ENCODE results near the gene SIGLEC15. TPM values are rescaled to one million over a fixed set of nuclear protein-coding genes. Genes with fewer than 3 reads are reported as not detected.

Gene SIGLEC15
- total RNA-seq, 1 experiment from 2014 or later: 0.13 TPM

GRCh38 chr18:45876161-45876560 is 50.7 kb downstream of the SIGLEC15 start:
- no peak for TF ChIP-seq CTCF (conservative IDR thresholded peaks at IDR 0.05)
- Mint-ChIP-seq H3K9me3 (peaks cover 3 to 7% of the 10 kb centered on the region in 2 experiments; a peak in 4 of 5 replicates), H3K27ac (no peak overlapping the region), H3K4me3 (no peak overlapping the region), H3K4me1 (peaks cover 3 to 6% of the 10 kb centered on the region in 2 experiments; a peak in 3 of 4 replicates), H3K27me3 (ENCODE audit: low read depth) (no peaks in the 10 kb centered on the region), H3K36me3 (ENCODE audit: insufficient read depth in 1 of 3, low read depth in 3 of 3) (peaks cover 20 to 46% (median 38%) of the 10 kb centered on the region in 3 experiments; a peak in 6 of 7 replicates)
- Histone ChIP-seq H3K27ac (ENCODE audit: insufficient read length, low read depth, low read length) (no peak overlapping the region), H4K5ac (ENCODE audit: insufficient read length, low read depth, low read length) (no peak overlapping the region), H3K23me2 (ENCODE audit: insufficient read length, low read depth, low read length, poor library complexity, severe bottlenecking) (no peaks in the 10 kb centered on the region), H3K4me1 (ENCODE audit: insufficient read depth, low read length) (no peaks in the 10 kb centered on the region), H4K91ac (ENCODE audit: insufficient read length, low read depth, low read length) (no peak overlapping the region), H2BK12ac (ENCODE audit: insufficient read length, low read depth, low read length) (no peak overlapping the region), H2AK5ac (ENCODE audit: insufficient read length, low read length) (no peak overlapping the region), H3K56ac (ENCODE audit: insufficient read length, low read depth, low read length) (no peak overlapping the region), H4K20me1 (ENCODE audit: control insufficient read depth, insufficient read depth, insufficient read length) (no peaks in the 10 kb centered on the region), H3K79me2 (ENCODE audit: insufficient read depth, low read length) (no peaks in the 10 kb centered on the region), H3K27me3 (ENCODE audit: insufficient read depth, low read length) (no peaks in the 10 kb centered on the region), H3K9me3 (ENCODE audit: control insufficient read depth, low read depth, low read length) (no peaks in the 10 kb centered on the region), H3K18ac (ENCODE audit: insufficient read length, low read depth, low read length) (no peak overlapping the region), H3K79me1 (ENCODE audit: insufficient read depth, low read depth, low read length, poor library complexity, severe bottlenecking) (no peaks in the 10 kb centered on the region), H2AFZ (ENCODE audit: low read length) (no peak overlapping the region), H4K8ac (replicated peaks; ENCODE audit: insufficient read length, low read depth, low read length) (no peak overlapping the region), H3K4me2 (ENCODE audit: insufficient read depth, insufficient read length, low read length) (no peak overlapping the region), H3K4ac (ENCODE audit: low read depth, low read length) (no peak overlapping the region), H2BK120ac (ENCODE audit: low read depth, low read length, poor library complexity, severe bottlenecking) (no peak overlapping the region), H3K14ac (ENCODE audit: insufficient read depth, low read length) (no peak overlapping the region), H2BK5ac (ENCODE audit: insufficient read length, low read length) (no peak overlapping the region), H3K23ac (ENCODE audit: insufficient read length, low read depth, low read length) (no peak overlapping the region), H2BK20ac (ENCODE audit: low read depth, low read length, poor library complexity, severe bottlenecking) (no peak overlapping the region), H2BK15ac (ENCODE audit: low read depth, low read length) (no peak overlapping the region), H3T11ph (ENCODE audit: low read length) (no peak overlapping the region), H3K9ac (ENCODE audit: extremely low read depth, insufficient read length, low read length) (no peak overlapping the region)
- DNase-seq: no peak
- no CpG with 5 or more reads among the region's 3 CpGs for WGBS (ENCODE audit: extremely low coverage, insufficient read length, low lambda C conversion rate)

All from H9 (cell line).